Thymus (tissue), 11 donors: Measurements from ENCODE around the gene CBLC. TPM values are rescaled to one million over a fixed set of nuclear protein-coding genes. Genes with fewer than 3 reads are reported as not detected.

Experiments
- DNase-seq, 9 donors: peaks; one replicate each; pipeline ENCODE4 v3.0.0-alpha.2; 2013; ENCODE audit warnings: low spot score in 9 of 9, low read depth in 6 of 9, missing footprints in 1 of 9
- H3K27ac ChIP-seq, 2 donors: one replicate each; pipeline ENCODE4 v1.5.1; 2013; ENCODE audit warnings: control low read depth in 1 of 2, low read depth in 1 of 2, low read length in 1 of 2, mild to moderate bottlenecking in 1 of 2, moderate library complexity in 1 of 2
- H3K27me3 ChIP-seq, 2 donors: one replicate each; pipeline ENCODE4 v1.5.1; 2013; ENCODE audit warnings: low read length in 1 of 2; ENCODE audit not compliant: control insufficient read depth in 2 of 2, insufficient read depth in 1 of 2
- H3K36me3 ChIP-seq, 2 donors: one replicate each; pipeline ENCODE4 v1.5.1; 2013; ENCODE audit warnings: low read length in 1 of 2, mild to moderate bottlenecking in 1 of 2, moderate library complexity in 1 of 2; ENCODE audit not compliant: control insufficient read depth in 2 of 2, insufficient read depth in 2 of 2
- H3K4me1 ChIP-seq, 2 donors: one replicate each; pipeline ENCODE4 v1.5.1; 2013; ENCODE audit warnings: low read length in 2 of 2; ENCODE audit not compliant: control insufficient read depth in 2 of 2, insufficient read depth in 2 of 2
- H3K4me3 ChIP-seq, 2 donors: one replicate each; pipeline ENCODE4 v1.5.1; 2013; ENCODE audit warnings: low read length in 2 of 2, control low read depth in 1 of 2, mild to moderate bottlenecking in 1 of 2
- H3K9me3 ChIP-seq, 2 donors: one replicate each; pipeline ENCODE4 v1.5.1; 2013; ENCODE audit warnings: low read length in 1 of 2, mild to moderate bottlenecking in 1 of 2; ENCODE audit not compliant: control insufficient read depth in 2 of 2, insufficient read depth in 1 of 2
- WGBS: extraction: QIAGEN DNeasy Blood & Tissue Kit; methylation state at CpG from one replicate; pipeline ENCODE4 v1.1.7; 2013; 5-methylcytosine and 5-hydroxymethylcytosine counted together
- polyA plus RNA-seq: library from polyadenylated mRNA; stranded (reverse); fragments of 200-250 nt; gene quantifications from one replicate; pipeline ENCODE4 v1.2.3, GENCODE V29; 2013
- total RNA-seq: library from RNA; stranded (reverse); fragments of 120-200 nt; gene quantifications from one replicate; pipeline ENCODE4 v1.2.4, GENCODE V29; 2013
- donor health status: healthy.

CBLC gene
- total and polyA plus RNA-seq, 2 donors = 0.42 to 2.0 TPM

GRCh38 chr19:44737238-44738071, 40.2 kb upstream of the CBLC start:
- Histone ChIP-seq H3K27me3 (peaks cover 0 to 7% of the 10 kb centered on the region in 2 donors), H3K4me3 (no peak overlapping the region), H3K27ac (no peak overlapping the region), H3K4me1 (peaks cover 0 to 20% of the 10 kb centered on the region in 2 donors), H3K9me3 (no peaks in the 10 kb centered on the region), H3K36me3 (no peaks in the 10 kb centered on the region)
- no peak for DNase-seq
- 92% methylated on average over 13 of the region's 13 CpGs for WGBS

DNA sequence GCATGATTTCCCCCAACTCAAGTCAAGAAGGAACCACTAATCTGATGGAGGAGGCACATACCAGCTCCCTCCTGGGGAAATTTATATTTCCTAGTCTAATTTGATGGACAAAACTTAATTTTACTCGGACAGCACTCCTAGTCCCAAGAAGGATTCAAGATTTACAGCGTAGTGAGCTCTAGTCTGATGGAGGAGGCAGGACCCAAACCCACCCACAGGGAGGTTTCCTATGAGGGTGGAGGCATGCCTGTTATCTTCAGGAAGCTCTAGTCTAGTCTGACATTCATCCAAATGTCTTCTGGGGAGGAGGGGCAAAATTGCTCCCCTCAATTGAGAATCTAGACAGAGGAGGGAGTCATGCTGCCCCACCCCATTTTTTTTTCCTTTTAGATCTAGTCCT, 39.6 kb upstream of the CBLC start:
- H3K4me1 ChIP-seq = peaks cover 0 to 24% of the 10 kb centered on the region in 2 donors
- no peaks in the 10 kb centered on the region for H3K36me3 ChIP-seq
- H3K27me3 ChIP-seq = peaks cover 0 to 6% of the 10 kb centered on the region in 2 donors
- no peak overlapping the region for H3K4me3 ChIP-seq
- H3K9me3 ChIP-seq = no peaks in the 10 kb centered on the region
- no peak overlapping the region for H3K27ac ChIP-seq
- no peak for DNase-seq
- 96% methylated on average over 2 of the region's 2 CpGs for WGBS

DNA sequence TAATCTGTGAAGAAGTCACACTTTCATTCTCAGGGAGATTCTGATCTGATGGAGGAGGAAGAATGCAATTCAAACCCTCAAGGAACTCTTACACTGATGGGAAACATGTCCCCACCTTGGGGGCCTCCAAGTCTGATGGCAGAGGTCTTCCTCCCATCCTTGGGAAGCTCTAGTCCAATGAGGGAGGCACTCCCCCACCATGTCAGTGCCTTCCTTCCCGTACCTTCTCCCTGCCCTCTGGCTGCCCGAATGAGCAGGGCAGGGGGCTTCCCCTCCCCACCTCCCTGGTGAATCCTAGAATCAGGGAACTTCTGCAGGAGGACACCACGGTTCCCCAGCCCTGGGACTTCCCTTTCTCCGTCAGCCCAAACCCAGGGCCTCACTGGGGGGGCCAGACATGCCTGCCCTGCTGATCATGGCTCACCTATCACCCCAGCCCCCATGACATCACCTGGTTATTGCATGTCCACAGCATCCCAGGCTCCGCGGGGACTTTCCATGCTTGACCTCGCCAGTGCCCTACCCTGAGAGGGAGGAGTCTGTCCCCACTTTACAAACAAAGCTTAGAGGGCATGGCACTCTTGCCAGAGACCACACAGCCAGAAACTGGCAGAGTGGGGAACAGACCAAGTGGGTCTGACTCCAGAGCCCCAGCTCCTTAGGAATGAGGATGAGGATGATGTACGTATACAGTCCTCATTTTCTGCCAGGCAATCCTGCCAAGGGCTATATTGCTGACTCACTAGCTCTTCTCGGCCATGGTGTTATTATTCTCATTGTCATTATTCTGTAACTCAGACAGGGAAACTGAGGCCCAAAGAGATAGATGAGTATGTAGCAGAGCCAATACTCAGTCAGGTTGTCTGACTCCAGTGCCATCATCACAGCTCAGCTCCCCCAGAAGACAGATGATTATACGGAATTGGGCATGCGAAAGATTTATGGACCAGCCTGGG, 38.8 kb upstream of the CBLC start:
- Histone ChIP-seq H3K27me3 (peaks cover 0 to 6% of the 10 kb centered on the region in 2 donors), H3K9me3 (no peaks in the 10 kb centered on the region), H3K4me3 (no peak overlapping the region), H3K27ac (peak overlapping the region in 1 of 2 donors; percentile 18), H3K36me3 (no peaks in the 10 kb centered on the region), H3K4me1 (peaks cover 0 to 24% of the 10 kb centered on the region in 2 donors)
- 68% methylated on average over 11 of the region's 11 CpGs for WGBS
- DNase-seq = no peak

- no peak for DNase-seq
- Histone ChIP-seq H3K36me3 (no peaks in the 10 kb centered on the region), H3K4me1 (peaks cover 0 to 30% of the 10 kb centered on the region in 2 donors), H3K27ac (no peak overlapping the region), H3K9me3 (no peaks in the 10 kb centered on the region), H3K27me3 (peaks cover 0 to 16% of the 10 kb centered on the region in 2 donors), H3K4me3 (no peak overlapping the region)
- WGBS = 67% methylated on average over 3 of the region's 3 CpGs
These were observed 37.3 kb upstream of the CBLC start for GRCh38 chr19:44740351-44740824.

DNA sequence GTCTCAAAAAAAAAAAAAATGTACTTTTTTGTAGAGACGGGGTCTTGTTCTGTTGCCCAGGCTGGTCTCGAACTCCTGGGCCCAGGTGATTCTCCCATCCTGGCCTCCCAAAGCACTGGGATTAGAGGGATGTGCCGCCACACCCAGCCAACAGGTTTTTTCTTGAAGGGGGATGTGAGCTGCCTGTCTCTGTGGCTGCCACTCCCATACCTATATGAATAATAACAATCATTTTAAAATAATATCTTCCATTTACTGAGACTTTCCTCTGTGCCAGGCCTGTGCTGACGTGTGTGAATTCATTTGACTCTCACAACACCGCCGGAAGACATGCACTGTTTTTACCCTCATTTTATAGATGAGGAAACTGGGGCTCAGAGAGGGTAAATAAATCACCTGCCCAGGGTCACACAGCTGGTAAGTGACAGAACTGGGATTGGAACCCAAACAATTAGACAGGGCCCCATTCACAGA, 36.4 kb upstream of the CBLC start:
- 80% methylated on average over 6 of the region's 6 CpGs for WGBS
- no peak overlapping the region for H3K4me3 ChIP-seq
- H3K36me3 ChIP-seq = no peaks in the 10 kb centered on the region
- peaks cover 0 to 25% of the 10 kb centered on the region in 2 donors for H3K27me3 ChIP-seq
- DNase-seq = no peak
- peak overlapping the region; percentile 49 to 62 for H3K27ac ChIP-seq
- peaks cover 0 to 30% of the 10 kb centered on the region in 2 donors for H3K4me1 ChIP-seq
- peaks cover 0 to under 1% of the 10 kb centered on the region in 2 donors for H3K9me3 ChIP-seq

DNA sequence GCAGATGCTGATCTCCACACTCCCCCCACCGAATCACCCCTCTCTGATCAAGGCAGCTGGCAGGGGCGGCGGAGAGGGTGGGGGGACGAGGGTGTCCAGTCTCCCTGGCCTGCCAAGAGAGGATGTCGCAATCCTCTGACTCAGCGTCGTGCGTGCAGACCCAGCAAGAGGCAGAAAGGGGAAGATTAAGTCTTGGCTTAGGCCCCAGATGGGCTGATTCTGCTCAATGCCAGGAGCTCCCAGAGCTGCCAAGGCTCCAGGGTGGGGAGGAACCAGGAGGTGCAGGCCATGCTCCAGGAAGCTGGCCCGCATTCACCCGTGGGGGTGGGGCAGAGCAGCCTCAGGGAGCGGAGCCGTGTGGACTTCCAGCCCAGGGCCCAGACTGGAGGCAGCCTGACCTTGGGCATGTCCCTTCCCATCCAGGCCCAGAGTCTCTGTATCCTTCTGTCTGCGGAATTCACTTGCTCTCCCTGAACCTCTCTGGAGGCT, 35.8 kb upstream of the CBLC start:
- peaks cover 2 to 30% of the 10 kb centered on the region in 2 donors for H3K27me3 ChIP-seq
- peaks cover 0 to 32% of the 10 kb centered on the region in 2 donors for H3K4me1 ChIP-seq
- peaks cover 0 to 6% of the 10 kb centered on the region in 2 donors for H3K9me3 ChIP-seq
- no peaks in the 10 kb centered on the region for H3K36me3 ChIP-seq
- peak in 1 of 9 donors; percentile 58 for DNase-seq
- H3K4me3 ChIP-seq = no peak overlapping the region
- WGBS = 25% methylated on average over 13 of the region's 13 CpGs
- H3K27ac ChIP-seq = peak overlapping the region; percentile 32 to 61

DNA sequence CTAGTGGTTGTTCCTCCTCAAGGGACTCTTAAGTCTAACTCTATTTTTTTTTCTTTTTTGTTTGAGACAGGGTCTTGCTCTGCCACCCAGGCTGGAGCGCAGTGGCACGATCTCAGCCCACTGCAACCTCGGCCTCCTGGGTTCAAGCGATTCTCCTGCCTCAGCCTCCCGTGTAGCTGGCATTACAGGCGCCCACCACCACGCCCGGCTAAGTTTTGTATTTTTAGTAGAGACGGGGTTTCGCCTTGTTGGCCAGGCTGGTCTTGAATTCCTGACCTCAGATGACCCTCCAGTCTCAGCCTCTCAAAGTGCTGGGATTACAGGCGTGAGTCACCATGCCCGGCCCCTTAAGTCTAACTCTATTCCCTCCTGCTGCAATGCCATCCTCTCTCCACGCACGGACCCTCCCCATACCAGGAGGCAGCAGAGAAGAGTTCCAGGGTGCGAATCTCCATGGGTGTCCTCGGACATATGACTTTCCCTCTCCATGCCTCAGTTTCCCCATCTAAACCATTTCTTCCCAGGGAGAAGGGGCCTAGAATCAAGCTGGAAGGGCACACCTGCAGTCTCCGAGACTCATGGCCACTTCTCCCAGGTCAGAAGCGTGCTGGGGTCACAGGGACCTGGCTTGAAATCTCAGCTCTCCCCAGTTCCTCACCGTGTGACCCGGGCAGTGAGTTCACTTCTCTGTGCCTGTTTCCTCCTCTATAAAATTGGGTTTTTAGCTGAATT, 35.2 kb upstream of the CBLC start:
- Histone ChIP-seq H3K27me3 (peaks cover 7 to 37% of the 10 kb centered on the region in 2 donors), H3K27ac (peak overlapping the region; percentile 47 to 61), H3K4me3 (no peak overlapping the region), H3K9me3 (peaks cover 0 to 6% of the 10 kb centered on the region in 2 donors), H3K4me1 (peaks cover 3 to 35% of the 10 kb centered on the region in 2 donors), H3K36me3 (no peaks in the 10 kb centered on the region)
- no peak for DNase-seq
- 94% methylated on average over 20 of the region's 20 CpGs for WGBS

DNA sequence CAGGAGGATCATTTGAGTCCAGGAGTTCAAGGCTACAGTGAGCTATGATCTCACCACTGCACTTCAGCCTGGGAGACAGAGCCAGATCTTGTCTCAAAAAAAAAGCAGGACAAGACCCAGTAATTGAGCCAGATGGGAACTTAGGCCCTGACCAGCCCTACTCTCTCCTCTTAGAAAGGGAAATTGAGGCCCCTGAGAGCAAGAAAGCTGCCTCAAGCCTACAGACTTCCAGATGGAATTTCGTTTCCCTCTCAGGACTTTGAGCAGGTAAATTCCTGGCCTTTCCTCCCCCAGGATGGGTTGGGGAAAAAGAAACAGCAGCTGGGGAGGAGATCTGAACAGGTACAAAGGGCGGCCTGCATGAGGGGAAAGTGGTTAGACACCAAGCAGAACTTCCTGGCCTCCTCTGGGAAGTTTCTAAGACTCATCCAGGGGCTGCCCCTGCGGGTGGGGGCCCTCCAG, 32.8 kb upstream of the CBLC start:
- H3K4me1 ChIP-seq = peaks cover 7 to 43% of the 10 kb centered on the region in 2 donors
- DNase-seq = no peak
- 90% methylated on average over 3 of the region's 3 CpGs for WGBS
- H3K27ac ChIP-seq = peak overlapping the region; percentile 58 to 66
- peaks cover 30 to 53% of the 10 kb centered on the region in 2 donors for H3K27me3 ChIP-seq
- peaks cover 0 to 6% of the 10 kb centered on the region in 2 donors for H3K9me3 ChIP-seq
- peaks cover 0 to 2% of the 10 kb centered on the region in 2 donors for H3K36me3 ChIP-seq
- H3K4me3 ChIP-seq = no peak overlapping the region
